Epithelial cell of esophagus (primary cell): ENCODE measurements around the gene PI4KA.

Source experiments
- DNase-seq: peaks from one replicate; pipeline ENCODE4 v3.0.0; 2010; ENCODE audit warnings: low read depth
- H3K4me3 ChIP-seq: 2 replicates; pipeline ENCODE4 v1.5.1; 2011; ENCODE audit warnings: mild to moderate bottlenecking, low read length, control low read depth
- TF ChIP-seq, protein P1 (sequence below): IDR thresholded peaks from 2 replicates; pipeline ENCODE4 v1.5.1; 2011; ENCODE audit warnings: low read depth, mild to moderate bottlenecking, low read length, control low read depth, inconsistent platforms; ENCODE audit not compliant: insufficient read depth; ENCODE audit errors: missing control alignments

Gene PI4KA

DNA sequence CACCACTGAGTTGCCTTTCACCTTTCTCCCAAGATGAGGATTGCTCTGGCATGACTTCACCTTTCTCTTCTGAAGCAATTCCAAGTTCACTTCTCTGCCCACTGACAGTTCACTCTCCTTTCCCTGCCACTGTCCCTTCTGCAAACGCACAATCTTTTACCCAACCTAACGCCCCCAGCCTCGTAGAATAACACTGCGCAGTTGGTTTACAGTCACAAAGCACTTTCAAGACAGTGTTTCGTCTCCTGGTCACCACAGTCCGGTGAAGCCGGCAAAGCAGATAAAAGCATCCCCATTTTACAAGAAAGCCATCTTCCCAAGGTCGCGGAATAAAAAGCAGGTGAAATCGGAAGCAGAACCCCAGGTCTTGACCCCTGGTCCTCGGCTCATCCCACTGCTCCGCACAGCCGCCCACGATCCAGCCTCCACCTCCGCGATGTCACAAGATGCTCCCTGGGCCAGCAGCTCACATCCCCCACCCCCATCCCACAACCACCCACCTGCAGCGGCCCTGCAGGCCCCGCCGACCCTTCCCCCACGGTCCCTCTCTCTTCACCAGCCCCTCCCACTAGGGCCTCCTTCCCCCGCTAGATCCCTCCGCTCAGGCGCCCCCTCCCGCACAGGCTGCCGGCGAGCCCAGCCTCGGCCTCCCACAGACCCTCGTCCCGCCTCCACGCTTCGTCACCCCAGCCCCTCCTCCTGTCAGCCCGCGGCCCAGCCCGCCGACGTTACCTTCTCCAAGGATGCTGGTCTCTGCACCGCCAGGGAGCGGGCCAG lies 585 bp downstream of the PI4KA start:
- TF ChIP-seq, protein P1, sequence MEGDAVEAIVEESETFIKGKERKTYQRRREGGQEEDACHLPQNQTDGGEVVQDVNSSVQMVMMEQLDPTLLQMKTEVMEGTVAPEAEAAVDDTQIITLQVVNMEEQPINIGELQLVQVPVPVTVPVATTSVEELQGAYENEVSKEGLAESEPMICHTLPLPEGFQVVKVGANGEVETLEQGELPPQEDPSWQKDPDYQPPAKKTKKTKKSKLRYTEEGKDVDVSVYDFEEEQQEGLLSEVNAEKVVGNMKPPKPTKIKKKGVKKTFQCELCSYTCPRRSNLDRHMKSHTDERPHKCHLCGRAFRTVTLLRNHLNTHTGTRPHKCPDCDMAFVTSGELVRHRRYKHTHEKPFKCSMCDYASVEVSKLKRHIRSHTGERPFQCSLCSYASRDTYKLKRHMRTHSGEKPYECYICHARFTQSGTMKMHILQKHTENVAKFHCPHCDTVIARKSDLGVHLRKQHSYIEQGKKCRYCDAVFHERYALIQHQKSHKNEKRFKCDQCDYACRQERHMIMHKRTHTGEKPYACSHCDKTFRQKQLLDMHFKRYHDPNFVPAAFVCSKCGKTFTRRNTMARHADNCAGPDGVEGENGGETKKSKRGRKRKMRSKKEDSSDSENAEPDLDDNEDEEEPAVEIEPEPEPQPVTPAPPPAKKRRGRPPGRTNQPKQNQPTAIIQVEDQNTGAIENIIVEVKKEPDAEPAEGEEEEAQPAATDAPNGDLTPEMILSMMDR: no peak
- DNase-seq: peak; percentile 81
- H3K4me3 ChIP-seq: peak overlapping the region; percentile 76

DNA sequence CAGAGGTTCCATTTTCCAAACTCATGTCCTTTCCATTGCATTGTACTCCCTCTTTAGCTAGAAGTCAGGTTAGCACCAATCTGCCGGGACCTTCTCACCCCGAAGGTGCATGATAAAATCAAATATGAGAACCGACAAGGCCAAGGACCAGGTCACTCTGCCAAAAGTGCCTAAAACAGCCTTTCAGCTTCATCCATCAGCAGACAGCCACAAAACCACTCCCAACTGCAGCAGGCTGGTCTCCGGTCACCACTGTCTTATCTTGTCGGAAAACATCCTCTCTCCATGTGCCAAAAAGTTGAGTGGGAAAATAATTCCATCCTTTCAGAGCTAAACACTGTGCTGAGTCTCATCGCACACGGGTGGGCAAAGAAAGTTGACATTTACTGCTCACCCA lies 1.4 kb downstream of the PI4KA start:
- H3K4me3 ChIP-seq: peak overlapping the region; percentile 76
- TF ChIP-seq, protein P1: no peak

DNA sequence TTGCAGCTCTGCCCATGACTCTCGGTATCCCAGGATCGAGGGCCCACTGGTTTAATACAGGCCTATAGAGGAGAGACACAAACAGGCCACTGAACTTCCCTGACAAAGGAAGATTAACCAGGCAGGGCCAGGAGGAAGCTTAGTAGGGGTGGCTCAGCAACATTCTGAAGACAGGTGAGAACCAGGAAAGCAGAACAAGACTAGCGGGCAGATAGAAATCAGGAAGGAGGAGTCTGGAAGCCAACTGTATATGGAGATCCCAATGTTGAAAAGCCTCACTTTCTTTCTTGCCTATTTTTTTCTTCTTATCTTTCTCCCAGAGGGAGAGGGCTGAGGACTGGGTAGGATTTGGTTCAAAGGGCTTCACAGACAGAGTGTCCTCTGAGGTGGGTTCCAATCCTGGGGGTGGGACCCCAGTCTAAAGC lies 5.4 kb downstream of the PI4KA start:
- TF ChIP-seq, protein P1: no peak
- H3K4me3 ChIP-seq: no peak overlapping the region

More for the DNA sequence above, 1.4 kb downstream of the PI4KA start:
- no peak for DNase-seq

DNA sequence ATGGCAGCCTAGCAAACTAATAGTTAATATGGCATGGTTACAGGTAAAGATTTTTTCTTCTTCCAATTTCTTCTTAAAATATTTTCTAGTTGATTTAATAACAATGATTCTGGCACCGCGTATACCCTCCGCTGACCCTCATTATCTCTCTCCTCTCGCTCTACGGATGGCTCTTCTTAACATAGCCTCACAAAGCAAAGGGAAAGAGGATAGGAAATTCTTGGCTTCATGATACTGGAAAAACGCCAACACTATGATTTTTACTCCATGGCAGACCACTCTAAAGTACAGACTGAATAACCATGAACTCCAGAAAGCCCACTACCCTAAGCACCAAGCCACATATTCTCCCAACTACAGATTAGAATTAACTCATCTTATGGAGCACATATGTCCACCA lies 6.1 kb downstream of the PI4KA start:
- DNase-seq: no peak
- TF ChIP-seq, protein P1: no peak
- H3K4me3 ChIP-seq: no peak overlapping the region

More for the DNA sequence above, 5.4 kb downstream of the PI4KA start:
- DNase-seq: no peak

DNA sequence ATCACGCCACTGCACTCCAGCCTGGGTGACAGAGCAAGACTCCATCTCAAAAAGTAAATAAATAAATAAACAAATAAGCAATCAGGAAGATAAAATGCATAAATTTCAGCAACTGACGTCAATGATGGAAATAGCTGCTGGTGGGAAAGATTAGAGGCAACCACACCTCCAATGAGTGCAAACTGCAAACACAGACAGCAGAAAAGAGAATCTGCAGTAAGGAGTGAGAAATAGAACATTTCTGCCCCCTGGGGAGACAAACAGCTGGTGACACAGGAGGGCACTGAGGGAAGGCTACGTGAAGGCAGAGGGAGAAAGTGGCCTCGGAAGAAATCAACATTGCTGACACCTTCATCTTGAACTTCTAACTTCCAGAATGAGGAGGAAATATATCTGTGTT lies 6.5 kb downstream of the PI4KA start:
- TF ChIP-seq, protein P1: no peak
- DNase-seq: no peak
- H3K4me3 ChIP-seq: no peak overlapping the region

DNA sequence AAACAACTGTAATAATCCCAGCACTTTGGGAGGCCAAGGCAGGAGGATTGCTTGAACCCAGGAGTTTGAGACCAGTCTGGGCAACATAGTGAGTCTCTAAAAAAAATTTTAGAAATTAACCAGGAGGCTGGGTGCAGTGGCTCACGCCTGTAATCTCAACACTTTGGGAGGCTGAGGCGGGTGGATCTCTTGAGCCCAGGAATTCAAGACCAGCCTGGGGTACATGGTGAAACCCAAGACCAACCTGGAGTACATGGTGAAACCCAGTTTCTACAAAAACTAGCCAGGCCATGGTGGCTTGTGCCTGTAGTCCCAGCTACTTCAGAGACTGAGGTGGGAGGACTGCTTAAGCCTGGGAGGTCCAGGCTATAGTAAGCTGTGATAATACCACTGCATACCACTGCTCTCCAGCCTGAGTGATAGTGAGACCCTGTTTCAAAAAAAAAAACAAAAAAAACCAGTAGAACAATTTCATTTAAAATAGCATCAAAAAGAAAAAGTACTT lies 11.2 kb downstream of the PI4KA start:
- TF ChIP-seq, protein P1: no peak
- DNase-seq: no peak
- no peak overlapping the region for H3K4me3 ChIP-seq
